GDM1 (cell line): ENCODE data around the gene PSMD14.
A peak's percentile ranks its signal among the peaks of the same experiment; 100 is the strongest.
"Not testable (repeated sequence)": the region's sequence is repeated elsewhere in the genome, so short reads cannot be mapped to it uniquely, and the experiment has no call there.

ENCODE experiments used
- DNase-seq: peaks from one replicate; lab custom pipeline; 2025; lab: John Stamatoyannopoulos, UW

The PSMD14 gene

DNA sequence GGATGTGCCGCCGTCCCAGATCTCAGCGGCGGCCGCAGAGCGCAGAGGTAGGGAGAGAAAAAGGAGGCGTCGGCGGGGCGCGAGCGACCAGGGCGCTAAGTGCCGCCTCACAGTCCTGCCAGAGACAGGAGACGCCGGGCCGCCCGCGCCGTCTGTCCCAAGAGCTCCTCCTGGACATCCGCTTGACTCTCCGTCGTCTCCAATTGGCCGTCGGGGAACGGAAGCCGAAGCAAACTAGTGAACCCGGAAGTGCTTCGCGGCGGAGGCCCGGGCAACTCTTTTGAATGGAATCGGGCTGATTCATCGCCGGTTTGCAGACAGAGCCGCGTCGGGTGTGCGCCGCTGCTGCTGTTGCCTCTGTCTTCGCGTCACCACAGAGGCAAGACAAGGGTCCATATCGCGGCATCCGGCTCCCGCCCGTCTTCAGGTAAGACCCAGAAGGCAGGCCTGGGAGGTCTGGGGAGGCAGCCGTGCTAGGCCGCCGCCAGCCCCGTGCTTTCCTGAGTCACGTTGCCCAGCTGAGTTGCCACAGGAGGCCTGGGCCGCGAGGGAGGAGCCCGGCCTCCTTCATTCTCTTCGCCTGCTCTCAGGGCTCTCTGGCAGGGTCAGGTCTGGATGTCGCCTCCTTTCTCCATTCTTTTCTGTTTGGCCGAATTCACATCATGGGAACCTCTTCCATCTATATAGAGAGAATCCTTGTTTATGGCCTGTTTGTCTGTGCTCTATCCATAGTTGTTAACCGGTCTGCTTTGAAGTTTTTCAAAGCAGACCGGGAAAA is at the start of gene PSMD14:
PSMD14 (plus strand) TSS at position 248 of the 778 bp plus-strand sequence. CDS start 10,401 bp downstream, outside the sequence.
- peak; percentile 86 for DNase-seq

DNA sequence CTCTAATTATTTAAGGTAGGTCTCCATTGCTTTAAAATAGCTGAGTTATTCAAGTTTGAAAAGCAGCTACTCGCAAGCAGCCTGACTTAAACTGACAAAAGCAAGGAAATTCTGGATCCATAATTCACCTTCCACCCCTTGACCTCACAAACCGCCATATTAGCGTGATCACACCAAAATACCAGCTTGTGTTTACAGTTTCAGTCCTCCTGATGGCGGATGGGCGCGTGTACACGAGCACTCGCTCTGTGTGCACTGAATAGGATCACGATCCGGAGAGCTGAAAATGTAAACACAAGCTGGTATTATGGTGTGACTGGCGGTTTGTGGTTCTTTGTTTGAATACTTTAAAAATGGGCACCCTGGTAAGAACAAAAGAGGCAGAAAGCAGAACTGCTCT is 42.4 kb upstream of the PSMD14 start:
- DNase-seq: no peak

DNA sequence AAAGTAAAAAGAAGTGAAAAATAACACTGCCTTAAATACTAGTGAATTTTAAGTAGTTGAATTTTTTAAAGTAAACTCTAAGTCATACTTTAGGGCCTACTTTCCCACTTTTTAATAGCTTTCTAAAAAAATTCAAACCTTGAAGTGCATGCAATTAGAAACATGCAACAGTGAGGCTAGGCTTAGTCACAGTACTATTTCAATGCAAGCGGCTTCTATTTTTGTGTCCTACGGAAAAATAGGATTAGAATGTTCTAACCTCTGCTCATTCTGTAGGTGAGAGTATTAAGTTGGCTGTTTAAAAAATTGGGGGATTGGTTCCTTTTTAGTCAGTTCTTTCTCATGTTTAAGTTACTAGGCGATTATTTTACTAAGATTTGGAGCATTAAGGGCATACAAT is 39.1 kb upstream of the PSMD14 start:
- no peak for DNase-seq

DNA sequence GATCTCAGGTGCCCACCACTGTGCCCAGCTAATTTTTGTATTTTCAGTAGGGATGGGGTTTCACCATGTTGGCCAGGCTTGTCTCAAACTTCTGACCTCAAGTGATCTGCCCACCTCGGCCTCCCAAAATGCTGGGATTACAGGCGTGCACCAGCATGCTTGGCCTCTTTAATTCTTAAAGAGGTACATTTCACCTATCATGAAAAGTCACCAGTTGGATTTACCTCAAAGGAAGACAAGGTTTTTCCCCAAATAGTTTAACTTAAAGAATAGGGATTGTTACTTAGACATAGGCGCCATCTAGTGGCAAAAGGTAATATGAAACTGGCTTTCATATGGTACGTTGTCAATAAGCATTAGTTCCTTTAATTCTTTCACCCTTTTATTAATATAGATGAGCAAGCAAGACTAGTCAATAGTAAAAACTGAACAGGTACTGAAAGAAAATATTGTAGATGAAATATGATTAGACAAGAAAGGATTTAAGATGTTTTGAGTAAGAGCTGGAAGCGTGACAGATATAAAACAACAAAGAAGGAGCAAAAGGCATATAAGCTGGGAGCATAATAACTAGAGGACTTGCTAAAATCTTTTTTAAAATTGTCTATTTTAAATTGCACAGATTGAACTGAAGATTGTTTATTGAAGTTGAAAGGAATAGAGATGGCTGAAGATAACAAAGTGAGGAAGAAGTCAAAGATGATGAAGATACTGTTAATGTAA is 35.0 kb upstream of the PSMD14 start:
- peak; percentile 31 for DNase-seq

DNA sequence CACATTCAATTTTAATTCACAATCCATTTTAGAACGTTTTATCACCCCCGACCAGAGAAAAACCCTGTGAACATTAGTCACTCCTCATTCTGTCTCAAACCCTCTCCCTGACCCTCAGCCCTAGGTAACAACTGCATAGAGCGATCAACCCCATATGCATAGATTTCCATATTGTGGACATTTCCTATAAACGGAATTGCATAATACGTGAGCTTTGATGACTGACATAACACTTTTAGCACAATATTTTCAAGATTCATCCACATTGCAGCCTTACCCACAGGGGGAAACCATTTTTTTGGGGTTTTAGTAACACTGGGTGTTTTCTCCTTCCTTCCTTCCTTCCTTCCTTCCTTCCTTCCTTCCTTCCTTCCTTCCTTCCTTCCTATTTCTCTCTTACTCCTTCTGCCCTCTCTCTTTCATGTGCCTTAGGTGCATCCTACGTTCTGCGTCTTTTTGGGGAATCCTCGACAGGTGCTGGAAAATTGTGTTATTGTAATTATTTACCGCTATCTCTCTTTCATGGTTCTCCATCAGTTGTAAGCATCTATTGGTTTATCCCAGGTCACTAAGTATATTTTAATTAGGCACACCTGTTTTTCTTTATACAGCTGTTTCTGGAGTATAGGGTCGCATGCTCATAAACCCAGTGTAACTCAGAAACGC is 29.5 kb upstream of the PSMD14 start:
- not testable (repeated sequence) for DNase-seq

DNA sequence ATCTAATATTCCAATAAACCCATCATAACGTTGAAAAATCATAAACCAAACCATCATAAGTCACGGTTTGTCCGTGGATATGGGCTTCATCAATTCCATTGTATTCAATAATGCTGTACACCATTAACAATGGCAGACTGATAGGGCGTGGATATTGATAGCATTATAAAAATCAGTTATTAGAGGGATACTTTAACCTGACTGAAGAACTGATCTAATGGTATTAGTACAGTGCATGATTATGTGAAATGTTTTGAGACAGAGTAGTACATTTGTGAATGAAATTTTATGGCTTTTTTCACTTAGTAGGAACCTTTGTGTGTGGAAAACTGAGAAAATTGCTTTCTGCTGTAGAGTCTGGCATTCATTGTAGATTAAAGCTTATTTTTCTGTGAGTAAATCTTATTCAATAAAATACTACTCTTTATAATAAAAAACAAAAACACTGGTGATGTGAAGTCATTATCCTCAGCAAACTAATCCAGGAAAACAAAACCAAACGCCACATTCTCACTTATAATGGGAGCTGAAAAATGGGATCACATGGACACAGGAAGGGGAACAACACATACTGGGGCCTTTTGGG is 28.9 kb upstream of the PSMD14 start:
- DNase-seq: not testable (repeated sequence)

DNA sequence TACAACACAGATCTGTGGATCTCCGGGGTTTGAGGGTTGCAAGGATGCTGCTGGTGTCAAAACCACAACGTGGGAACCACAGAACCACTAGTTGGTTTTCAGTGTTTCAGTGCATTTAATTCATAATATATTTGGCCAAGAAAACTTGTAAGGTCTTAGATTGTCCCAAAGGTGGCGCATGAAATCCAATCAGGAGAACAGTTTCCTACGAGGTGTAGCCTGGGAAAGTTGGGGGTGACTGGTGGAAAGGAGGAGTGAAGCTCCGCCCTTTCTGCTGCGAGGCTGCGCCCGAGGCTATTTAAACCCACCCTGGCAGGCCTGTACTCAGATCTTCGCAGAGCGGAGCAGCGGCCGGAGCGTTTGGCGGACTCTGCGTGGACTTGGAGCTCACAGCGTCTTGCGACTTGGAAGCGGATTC is 27.3 kb upstream of the PSMD14 start:
- not testable (repeated sequence) for DNase-seq

DNA sequence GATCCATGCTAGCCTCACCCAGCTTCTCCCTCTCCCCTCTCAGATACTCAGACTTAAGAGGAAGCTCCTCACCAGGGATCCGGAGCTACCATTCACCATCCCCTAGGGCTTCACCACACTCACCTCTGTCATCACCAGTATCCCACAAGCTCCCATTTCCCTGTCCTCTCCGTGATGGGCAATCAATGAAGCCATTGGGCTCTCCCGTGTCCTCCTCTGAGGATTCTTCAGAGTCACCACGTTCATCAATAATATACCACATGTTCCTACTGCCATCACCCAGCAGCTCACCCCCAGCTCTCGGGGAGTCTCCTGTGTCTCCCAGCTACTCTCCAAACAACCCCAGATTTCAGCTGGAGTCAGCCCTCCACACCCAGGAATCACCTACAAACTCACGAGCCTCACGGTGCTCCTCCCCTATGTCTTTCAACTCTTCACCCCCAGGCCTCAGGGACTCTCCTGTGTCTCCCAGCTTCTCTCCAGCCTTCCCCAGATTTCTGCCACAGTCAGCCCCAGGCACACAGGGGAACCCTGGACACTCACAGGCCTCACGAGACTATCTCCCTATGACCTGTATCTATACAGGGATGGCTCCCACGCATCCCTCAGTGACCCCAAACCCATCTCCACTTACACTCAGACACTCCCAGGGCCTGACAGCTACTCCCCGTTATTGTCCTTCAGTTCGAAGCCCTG is 26.5 kb upstream of the PSMD14 start:
- not testable (repeated sequence) for DNase-seq

DNA sequence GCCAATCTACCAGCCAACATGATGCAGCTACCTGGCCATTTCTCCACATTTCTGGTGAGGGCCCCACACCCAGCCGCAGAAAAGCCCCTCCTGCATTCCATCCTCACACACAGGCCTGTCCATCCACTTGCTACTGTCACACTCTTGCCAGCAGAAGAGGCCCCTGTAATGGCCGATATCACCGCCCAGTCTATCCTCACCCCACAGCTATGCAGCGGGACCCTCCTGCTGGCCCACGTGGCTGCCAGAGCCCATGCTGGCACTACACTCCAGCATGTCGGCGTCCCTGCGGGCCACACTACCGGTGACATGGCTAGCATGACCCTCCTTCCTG is 25.9 kb upstream of the PSMD14 start:
- not testable (repeated sequence) for DNase-seq

DNA sequence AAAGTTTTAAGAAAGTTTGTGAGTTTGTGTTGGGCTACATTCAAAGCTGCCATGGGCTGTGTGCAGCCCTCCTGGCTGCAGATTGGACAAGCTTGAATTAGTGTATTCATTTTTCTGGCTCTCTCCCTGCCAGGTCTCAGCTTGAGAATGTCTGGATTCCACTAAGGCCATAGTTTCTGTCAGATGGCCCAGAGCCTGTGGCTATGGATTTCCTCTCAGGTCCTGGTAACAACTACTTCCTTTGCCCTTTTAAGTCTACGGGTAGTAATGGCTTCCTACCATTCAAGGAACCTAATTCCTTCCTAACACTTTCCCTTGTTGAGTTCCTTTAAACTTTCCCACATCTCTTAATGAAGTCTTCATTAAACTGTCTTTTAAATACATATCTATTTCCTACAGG is 24.3 kb upstream of the PSMD14 start:
- DNase-seq: no peak

DNA sequence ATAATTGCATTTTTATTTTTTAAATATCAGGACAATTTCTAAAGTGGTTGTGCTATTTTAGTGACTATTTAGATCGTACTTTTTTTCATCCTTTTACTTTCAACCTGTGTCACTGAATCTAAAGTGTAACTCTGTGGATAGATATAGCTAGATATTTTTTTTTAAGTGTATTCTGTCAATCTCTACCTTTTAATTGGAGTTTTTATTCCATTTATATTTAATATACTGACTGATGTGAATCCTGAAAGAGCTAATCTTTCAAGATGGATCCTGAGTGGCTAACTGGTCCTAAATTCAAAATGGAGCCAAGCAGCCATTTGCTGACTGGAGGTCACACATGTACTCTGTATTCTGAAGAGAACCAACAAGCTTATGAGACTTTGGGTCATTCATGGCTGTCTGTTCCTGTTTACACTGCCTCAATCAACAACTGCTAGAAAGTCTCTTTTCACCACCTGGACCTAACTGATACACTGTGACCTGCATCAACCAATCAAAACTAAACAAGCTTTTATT is 4.6 kb upstream of the PSMD14 start:
- no peak for DNase-seq

DNA sequence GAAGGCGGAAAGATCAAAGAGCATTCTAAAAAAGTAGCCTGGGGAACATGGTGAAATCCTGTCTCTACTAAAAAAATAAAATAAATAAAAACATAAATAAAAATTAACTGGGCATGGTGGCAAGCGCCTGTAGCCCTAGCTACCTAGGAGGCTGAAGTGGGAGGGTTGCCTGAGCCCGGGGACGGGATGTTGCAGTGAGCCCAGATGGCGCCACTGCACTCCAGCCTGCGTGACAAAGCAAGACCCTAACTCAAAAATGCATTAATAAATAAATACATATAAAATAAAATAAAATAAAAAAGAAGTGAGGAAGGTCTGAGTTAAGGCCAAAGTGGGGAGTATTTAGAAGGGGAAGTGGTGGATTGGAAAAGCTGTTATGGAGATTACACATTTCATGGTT is 1.3 kb upstream of the PSMD14 start:
- no peak for DNase-seq

DNA sequence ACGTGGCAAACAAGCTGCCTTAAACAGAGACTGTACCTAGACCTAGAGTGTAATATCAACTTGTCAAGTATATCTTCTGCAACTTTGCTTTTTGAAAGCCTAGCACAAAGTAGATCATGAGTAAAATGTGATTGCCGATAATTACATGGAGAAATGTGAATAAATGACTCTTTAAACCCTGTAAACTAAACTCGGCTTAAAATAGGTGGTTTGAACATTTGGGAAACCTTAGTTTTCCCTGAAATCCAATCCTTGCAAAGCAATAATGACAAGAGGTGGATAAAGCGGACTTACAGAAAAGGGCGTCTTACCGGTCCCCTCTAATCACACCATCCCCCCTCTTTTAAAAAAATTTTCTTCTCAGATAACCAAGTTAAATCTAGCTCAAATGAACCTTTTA is 549 bp upstream of the PSMD14 start:
- DNase-seq: no peak

DNA sequence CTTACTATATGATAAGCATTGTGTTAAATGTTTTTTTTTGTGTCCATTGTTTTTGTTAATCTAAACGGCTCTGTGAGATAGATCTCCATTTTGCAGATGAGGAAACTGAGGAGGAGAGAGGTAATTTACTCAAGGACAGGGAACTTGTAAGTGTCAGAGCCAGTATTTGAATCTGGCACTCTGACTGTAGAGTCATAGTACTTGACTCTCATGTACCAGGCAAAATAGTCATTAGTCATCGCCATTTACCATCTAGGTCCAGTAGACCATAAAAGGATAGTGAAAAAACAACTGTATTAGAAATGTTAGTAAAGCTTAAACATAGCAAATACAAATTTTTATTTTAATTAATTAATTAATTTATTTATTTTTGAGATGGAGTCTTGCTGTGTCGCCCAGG is 4.8 kb downstream of the PSMD14 start:
- no peak for DNase-seq

DNA sequence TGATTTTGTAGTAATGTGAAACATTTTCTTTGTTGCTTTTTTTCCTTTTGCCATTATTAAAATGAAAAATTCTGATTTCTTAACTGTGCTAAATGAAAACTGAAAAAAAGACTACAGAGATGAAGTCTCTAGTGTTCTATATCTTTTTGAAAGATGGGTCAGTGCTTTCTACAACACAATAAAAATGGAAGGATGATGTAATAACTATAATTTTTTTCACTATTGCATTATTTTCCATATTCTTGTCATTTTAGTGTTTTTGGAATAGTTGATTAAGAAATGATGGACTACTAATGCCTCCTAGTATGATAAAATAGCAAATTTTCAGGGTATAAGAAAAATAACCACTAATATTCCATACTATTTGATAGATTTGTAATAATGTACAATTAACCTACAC is 7.2 kb downstream of the PSMD14 start:
- no peak for DNase-seq

DNA sequence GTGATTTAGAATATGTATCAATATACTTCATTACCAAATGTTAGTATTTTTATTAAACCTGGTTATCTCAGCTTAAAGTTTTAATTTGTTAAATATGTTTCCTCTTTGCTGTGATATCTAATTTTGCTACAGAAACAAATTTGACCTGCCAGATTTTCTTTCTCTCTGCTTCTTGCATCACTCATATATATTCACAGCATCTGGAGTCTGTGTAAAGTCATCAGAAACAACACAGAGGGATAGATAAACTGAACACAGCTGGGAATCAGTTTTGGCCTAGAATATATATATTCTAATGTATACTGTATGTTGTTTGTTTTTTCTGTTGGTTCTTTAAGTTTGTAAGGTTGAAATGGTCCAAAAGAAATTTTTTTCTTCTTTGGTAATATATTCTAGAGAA is 8.5 kb downstream of the PSMD14 start:
- DNase-seq: no peak

DNA sequence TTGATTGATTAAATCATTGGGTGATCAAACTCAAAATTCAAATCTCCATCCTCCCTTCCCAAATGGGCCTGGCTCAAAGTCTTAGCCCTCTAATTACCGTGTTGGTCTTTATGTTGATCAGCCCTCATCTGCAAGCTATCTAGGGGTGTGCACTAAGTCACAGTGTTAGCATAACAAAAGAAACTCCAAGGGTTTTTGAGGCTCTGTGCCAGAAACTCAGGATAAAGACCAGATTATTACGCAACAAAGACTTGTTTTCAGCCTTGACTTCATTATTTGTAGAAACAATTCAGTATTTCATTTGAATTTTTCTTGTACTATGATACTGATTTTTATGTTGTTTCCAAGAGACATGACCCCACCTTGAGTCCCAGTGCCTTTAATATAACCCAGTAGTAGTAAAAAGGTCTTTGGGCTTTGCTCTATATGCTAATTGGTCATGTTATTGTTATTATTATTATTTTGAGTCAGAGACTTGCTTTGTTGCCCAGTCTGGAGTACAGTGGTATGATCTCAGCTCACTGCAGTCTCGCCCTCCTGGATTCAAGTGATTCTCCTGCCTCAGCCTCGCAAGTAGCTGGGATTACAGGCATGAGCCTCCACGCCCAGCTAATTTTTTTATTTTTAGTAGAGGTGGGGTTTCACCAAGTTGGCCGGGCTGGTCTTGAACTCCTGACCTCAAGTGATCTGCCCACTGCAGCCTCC is 13.9 kb downstream of the PSMD14 start:
- no peak for DNase-seq

DNA sequence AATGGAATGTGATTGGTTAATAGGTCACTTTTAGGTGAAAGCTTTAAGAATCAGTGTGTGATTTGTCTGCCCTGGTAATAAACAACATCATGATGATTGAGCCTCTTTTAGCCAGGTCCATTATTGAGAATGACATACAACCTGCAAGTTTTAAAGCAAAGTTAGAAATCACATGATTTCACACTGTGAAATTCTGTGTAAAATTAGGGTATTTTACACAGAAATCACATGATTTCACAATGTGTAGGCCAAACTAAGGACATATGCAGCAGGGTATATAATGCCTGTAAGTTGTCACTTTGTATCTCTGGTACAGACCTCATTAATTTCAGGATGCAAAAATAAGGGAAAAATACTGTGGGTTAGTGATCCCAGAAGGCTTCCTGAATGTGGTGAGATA is 16.7 kb downstream of the PSMD14 start:
- DNase-seq: no peak

DNA sequence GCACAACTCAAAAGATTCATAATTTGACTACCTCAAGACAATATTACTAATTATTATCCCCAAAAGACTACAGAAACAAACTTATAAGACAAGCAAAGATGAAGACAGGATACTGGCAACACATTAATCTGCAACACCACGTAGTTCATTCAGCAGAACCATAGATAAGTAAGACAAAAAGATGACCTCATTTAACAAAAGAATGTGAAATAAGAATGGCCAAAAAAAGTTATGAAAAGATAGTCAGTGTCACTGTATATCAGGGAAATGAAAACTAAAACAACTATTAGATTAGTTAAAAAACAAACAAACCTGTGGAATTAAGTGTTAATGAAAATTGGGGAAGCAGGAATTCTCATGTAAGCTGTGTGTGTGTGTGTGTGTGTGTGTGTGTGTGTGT is 19.4 kb downstream of the PSMD14 start:
- DNase-seq: no peak

DNA sequence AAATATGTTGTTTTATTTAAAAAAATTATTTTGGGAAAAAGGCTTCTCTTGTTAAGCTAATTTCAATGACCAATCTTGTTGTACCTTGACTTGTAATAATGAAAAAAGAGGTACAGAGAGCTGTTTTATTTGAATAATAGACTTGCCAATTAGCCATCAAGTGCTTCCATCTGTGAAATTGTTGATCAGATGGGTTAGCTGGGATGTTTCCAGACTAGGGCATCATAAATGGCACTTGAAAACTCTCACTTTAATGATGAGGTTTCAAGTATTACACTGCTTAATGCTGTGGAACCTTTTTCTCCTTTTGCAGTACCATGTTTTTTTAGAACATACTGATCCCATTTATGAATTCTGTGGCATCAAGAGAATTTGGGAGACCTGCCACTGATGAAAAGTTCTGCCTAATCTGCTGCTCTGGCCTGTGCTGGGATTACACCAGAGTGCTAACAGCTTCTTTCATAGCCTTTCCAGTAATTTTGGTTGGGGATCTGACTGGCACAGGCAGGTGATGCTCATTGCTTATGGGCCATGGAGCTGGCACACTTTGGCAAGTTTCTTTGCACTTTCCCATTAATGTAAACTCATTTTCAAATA is 24.2 kb downstream of the PSMD14 start:
- no peak for DNase-seq

DNA sequence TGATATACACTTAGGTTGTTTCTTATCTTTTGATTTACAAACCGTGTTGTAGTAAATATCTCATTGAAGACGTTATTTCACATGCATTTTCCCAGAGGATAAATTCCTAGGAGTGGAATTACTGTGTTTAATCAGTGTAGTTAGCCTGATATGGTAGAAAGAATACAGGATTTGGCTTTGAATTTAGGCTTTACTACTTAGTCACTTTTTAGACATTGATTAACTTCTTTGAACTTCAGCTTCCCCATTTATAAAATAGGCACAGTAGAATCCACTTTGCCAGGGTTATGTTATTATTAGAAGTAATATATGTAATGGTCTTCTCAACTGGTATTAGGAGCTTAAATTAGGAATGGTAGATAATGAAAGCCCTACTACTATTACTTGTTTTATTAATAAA is 27.4 kb downstream of the PSMD14 start:
- no peak for DNase-seq
